ENCODE data around the gene NANS.

DNA sequence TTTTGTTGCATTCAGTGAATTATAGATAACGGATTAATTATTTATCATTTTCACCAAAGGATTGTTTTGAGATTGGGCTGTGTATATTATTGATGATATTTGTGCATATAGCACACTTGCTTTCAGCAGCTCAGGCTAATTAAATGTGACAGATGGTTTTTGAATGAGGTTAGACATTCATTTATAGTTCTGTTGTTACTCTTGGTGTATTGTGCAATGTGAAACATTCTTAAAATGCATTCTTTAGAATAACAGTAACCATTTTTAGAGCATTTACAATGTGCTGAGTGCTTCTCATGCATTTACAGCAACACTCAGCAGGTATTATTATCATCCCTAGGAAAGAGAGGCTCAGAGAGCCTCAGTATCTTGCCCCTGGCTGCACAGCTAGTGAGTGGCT, 23.8 kb downstream of the NANS start:
- TF ChIP-seq CTCF (IDR thresholded peaks at IDR 0.05), result no peak
- no peak for TF ChIP-seq ZFX (IDR thresholded peaks at IDR 0.05; ENCODE audit: borderline replicate concordance)
